Kidney epithelial cell (primary cell): ENCODE measurements around the gene ATP2C1. TPM values are rescaled to one million over a fixed set of nuclear protein-coding genes. Genes with fewer than 3 reads are reported as not detected.

Source experiments
- DNase-seq: peaks from one replicate; pipeline ENCODE4 v3.0.0-alpha.2; 2010; ENCODE audit warnings: low read depth
- H3K27me3 ChIP-seq: 2 replicates; pipeline ENCODE4 v1.6.0; 2011; ENCODE audit warnings: low read length; ENCODE audit not compliant: control insufficient read depth, insufficient read depth
- H3K36me3 ChIP-seq: 2 replicates; pipeline ENCODE4 v1.5.1; 2011; ENCODE audit warnings: low read length; ENCODE audit not compliant: control insufficient read depth, insufficient read depth
- H3K4me3 ChIP-seq: 2 replicates; pipeline ENCODE4 v1.5.1; 2011; ENCODE audit warnings: low read depth, mild to moderate bottlenecking, control low read depth, low read length
- CTCF ChIP-seq: IDR thresholded peaks from 2 replicates; pipeline ENCODE4 v1.5.1; 2011; ENCODE audit warnings: mild to moderate bottlenecking, moderate library complexity, low read length, control low read depth, inconsistent platforms; ENCODE audit not compliant: insufficient read depth, poor library complexity, severe bottlenecking
- total RNA-seq: library from RNA; depleted of rRNA; stranded (reverse); fragments of >200 nt; gene quantifications from 2 replicates; pipeline ENCODE4 v1.2.3, GENCODE V29; 2015

ATP2C1 gene
- total RNA-seq, 1 donor from 2014 or later = 85.3 TPM

GRCh38 chr3:130925628-130926027, 31.7 kb downstream of the ATP2C1 start:
- no peak for DNase-seq

DNA sequence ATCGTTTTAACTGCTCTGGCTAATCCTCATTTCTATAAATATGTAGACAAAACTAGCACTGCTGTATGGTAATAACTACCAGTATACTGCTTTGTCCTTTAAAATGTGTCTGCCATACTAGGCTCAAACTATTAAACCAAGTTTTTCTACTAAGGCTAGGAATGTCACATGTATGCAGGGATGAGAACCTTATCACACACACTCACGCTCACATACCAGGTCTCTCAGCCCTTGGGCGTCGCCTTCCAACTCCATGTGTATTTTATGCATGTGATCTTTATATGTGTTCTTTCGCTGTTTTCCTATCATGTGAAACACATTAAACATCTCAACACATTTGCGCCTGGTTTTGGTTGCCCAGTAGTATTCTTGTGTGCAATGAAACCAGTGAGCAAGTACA, 32.6 kb downstream of the ATP2C1 start:
- no peak for TF ChIP-seq CTCF
- Histone ChIP-seq H3K36me3 (no peaks in the 10 kb centered on the region), H3K27me3 (no peaks in the 10 kb centered on the region), H3K4me3 (no peak overlapping the region)
- DNase-seq = no peak

More at GRCh38 chr3:130925628-130926027, 31.7 kb downstream of the ATP2C1 start:
- no peaks in the 10 kb centered on the region for H3K27me3 ChIP-seq
- TF ChIP-seq CTCF = no peak
- H3K4me3 ChIP-seq = no peak overlapping the region
- H3K36me3 ChIP-seq = no peaks in the 10 kb centered on the region

- DNase-seq = no peak
- Histone ChIP-seq H3K36me3 (no peaks in the 10 kb centered on the region), H3K27me3 (no peaks in the 10 kb centered on the region), H3K4me3 (no peak overlapping the region)
- TF ChIP-seq CTCF = no peak
These were observed 35.9 kb downstream of the ATP2C1 start for GRCh38 chr3:130929804-130930203.

GRCh38 chr3:130932979-130933378, 39.1 kb downstream of the ATP2C1 start:
- H3K4me3 ChIP-seq = no peak overlapping the region
- H3K27me3 ChIP-seq = no peaks in the 10 kb centered on the region
- DNase-seq = no peak
- H3K36me3 ChIP-seq = no peaks in the 10 kb centered on the region
- TF ChIP-seq CTCF = no peak

DNA sequence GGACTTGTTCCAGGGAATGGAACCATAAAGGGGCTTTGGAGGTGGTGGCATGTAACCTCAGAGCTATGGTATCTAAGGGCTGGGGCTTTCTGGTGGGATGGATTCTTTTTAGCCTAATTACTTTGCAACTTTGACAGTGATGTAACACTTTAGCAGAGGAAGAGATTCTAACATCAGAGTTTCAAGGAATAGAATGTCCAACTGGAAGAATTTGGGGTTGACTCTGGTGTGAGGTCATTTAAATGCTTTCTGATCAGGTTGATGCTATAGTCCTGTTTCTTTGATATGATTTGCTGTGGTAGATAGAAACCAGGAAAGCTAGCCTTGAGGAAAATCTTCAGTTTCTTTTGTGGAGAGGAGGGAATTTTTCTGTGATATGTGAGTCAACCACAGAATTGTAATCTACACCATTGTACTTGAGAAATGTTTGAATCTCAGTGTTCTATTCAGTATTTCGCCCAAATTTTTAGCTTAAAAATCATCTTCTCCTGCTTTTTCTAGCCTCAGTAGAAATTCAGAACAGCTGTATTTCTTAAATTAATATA, 40.0 kb downstream of the ATP2C1 start:
- Histone ChIP-seq H3K27me3 (no peaks in the 10 kb centered on the region), H3K4me3 (no peak overlapping the region), H3K36me3 (no peaks in the 10 kb centered on the region)
- TF ChIP-seq CTCF = no peak
- no peak for DNase-seq

DNA sequence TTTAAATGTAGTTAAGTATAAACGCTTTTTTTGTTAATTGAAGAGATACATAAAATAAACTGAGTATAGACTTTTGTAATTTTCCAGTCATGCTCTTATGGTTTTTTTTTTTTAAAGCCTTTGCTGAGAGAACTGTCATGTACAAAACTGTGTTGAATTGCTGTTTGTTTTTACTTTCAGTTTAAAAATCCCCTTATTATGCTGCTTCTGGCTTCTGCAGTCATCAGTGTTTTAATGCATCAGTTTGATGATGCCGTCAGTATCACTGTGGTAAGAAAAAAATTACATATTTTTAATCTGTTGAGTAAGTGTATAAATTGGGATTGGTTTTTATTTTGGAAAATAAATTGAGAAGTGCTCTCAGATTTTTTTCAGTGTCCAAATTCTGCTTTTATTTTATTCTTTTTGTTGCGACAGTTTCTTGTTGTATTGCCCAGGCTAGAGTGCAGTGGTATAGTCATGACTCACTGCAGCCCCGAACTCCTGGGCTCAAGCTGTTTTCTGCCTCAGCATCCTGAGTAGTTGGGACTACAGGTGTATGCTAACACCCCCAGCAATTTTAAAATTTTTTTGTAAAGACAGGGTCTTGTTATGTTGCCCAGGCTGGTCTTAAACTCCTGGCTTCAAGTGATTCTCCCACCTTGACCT, 40.7 kb downstream of the ATP2C1 start:
- Histone ChIP-seq H3K36me3 (no peaks in the 10 kb centered on the region), H3K4me3 (no peak overlapping the region), H3K27me3 (no peaks in the 10 kb centered on the region)
- no peak for TF ChIP-seq CTCF
- DNase-seq = no peak
